ENCODE results near the gene MGLL.

MGLL gene

GRCh38 chr3:127740136-127740915 is 82.0 kb downstream of the MGLL start:
- TF ChIP-seq GATA2 (IDR thresholded peaks at IDR 0.05; ENCODE audit: low read depth, low read length) (no peak), GATA3 (IDR thresholded peaks at IDR 0.05; ENCODE audit: low read depth, low read length) (no peak)

- TF ChIP-seq GATA3 (IDR thresholded peaks at IDR 0.05; ENCODE audit: low read depth, low read length) (no peak), GATA2 (IDR thresholded peaks at IDR 0.05; ENCODE audit: low read depth, low read length) (no peak)
Observed at GRCh38 chr3:127739347-127740135, 82.8 kb downstream of the MGLL start.

- TF ChIP-seq GATA2 (IDR thresholded peaks at IDR 0.05; ENCODE audit: low read depth, low read length) = no peak
- no peak for TF ChIP-seq GATA3 (IDR thresholded peaks at IDR 0.05; ENCODE audit: low read depth, low read length)
Observed at GRCh38 chr3:127738192-127738840, 84.0 kb downstream of the MGLL start.

DNA sequence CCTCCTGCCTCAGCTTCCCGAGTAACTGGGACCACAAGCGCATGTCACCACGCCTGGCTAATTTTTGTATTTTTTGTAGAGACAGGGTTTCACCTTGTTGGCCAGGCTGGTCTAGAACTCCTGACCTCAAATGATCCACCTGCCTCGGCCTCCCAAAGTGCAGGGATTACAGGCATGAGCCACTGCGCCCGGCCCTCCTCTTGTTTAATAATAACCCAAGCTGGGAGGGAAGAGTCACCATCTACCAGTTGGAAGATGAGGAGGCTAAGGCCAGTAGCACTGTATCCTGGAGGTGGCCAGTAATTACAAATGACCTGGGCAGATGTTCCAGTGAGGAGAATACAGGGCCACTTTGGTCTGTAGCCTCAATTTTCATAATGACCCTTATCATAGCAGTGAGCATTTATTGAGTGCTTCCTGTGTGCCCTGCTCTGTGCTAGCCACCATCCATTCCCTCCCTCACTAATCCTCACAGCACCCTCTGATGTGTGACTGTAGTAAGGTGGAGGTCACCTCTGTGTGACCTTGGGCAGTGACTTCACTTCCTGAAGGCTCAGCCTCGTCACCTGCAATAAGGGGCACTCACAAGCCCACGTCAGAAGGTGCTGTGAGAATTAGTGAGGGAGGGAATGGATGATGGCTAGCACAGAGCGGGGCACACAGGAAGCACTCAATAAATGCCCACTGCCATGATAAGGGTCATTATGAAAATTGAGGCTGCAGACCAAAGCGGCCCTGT is 85.3 kb downstream of the MGLL start:
- TF ChIP-seq GATA3 (IDR thresholded peaks at IDR 0.05; ENCODE audit: low read depth, low read length) (no peak), GATA2 (IDR thresholded peaks at IDR 0.05; ENCODE audit: low read depth, low read length) (no peak)

GRCh38 chr3:127735767-127736693 is 86.3 kb downstream of the MGLL start:
- no peak for TF ChIP-seq GATA3 (IDR thresholded peaks at IDR 0.05; ENCODE audit: low read depth, low read length)

GRCh38 chr3:127734754-127735473 is 87.4 kb downstream of the MGLL start:
- no peak for TF ChIP-seq GATA3 (IDR thresholded peaks at IDR 0.05; ENCODE audit: low read depth, low read length)

- TF ChIP-seq GATA2 (IDR thresholded peaks at IDR 0.05; ENCODE audit: low read depth, low read length) (no peak), GATA3 (IDR thresholded peaks at IDR 0.05; ENCODE audit: low read depth, low read length) (no peak)
Observed at GRCh38 chr3:127734181-127734720, 88.1 kb downstream of the MGLL start.

DNA sequence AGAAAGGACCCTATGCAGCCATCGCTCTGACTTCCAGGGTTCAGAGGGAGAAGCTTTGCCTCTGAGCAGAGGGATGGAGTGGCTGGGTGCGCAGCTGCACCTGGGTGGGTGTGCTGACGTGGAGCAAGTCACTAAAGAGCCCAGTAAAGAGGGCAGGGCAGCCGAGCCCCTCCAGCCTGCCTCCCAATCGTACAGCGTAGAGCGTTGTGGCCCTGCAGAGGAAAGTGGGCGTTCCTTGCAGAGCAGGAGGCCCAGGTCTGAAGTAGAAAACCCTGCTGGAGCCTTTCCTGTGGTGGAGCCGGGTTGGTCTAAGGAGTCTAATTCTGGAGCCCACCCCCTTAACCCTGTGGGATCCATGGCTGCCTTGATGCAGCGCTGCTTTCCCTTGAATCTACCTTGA is 88.5 kb downstream of the MGLL start:
- no peak for TF ChIP-seq GATA3 (IDR thresholded peaks at IDR 0.05; ENCODE audit: low read depth, low read length)
- TF ChIP-seq GATA2 (IDR thresholded peaks at IDR 0.05; ENCODE audit: low read depth, low read length) = no peak

- TF ChIP-seq GATA2 (IDR thresholded peaks at IDR 0.05; ENCODE audit: low read depth, low read length) = no peak
- TF ChIP-seq GATA3 (IDR thresholded peaks at IDR 0.05; ENCODE audit: low read depth, low read length) = no peak
Observed at GRCh38 chr3:127732879-127733350, 89.4 kb downstream of the MGLL start.

GRCh38 chr3:127732303-127732702 is 90.0 kb downstream of the MGLL start:
- no peak for TF ChIP-seq GATA3 (IDR thresholded peaks at IDR 0.05; ENCODE audit: low read depth, low read length)
- TF ChIP-seq GATA2 (IDR thresholded peaks at IDR 0.05; ENCODE audit: low read depth, low read length) = no peak

DNA sequence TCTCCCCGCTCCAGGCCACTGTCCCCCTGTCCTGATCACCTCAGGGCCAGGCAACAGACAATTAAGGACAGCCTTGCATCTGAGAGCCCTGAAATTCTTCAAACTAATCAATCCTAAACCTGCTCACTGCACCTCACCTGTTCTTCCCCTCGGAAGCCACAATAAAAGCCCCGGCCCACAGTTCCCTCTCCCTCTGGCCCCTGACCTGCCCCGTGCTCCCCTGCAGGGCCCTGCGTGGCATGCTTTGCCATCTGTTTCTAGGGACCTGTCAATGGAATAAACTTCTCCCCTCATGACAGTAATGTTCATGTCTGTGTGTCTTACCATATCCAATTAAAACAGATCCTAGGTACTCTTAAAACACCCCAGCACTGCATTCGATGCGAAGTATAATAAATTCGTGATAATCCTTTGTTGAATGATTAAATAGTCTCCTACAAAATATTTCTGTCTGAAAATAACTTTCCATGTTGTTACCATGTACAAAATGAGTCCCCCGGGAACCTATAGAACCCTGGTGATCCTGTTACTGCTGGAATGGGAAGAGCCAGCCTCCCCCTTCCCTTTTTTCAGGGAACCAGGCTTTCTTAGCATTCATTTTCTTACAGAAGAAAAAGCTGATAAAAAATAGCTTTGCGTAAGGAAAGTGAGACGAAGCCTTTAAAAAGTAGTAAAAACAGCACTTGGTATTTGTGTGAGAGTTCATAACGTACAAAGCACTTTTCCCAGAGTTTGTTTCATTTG is 90.6 kb downstream of the MGLL start:
- TF ChIP-seq GATA2 (IDR thresholded peaks at IDR 0.05; ENCODE audit: low read depth, low read length) (no peak), GATA3 (IDR thresholded peaks at IDR 0.05; ENCODE audit: low read depth, low read length) (no peak)
